Measurements from ENCODE around the gene GMPPA. TPM values are rescaled to one million over a fixed set of nuclear protein-coding genes. Genes with fewer than 3 reads are reported as not detected.

Gene GMPPA
- total RNA-seq, 1 donor from 2014 or later = 23.2 TPM

DNA sequence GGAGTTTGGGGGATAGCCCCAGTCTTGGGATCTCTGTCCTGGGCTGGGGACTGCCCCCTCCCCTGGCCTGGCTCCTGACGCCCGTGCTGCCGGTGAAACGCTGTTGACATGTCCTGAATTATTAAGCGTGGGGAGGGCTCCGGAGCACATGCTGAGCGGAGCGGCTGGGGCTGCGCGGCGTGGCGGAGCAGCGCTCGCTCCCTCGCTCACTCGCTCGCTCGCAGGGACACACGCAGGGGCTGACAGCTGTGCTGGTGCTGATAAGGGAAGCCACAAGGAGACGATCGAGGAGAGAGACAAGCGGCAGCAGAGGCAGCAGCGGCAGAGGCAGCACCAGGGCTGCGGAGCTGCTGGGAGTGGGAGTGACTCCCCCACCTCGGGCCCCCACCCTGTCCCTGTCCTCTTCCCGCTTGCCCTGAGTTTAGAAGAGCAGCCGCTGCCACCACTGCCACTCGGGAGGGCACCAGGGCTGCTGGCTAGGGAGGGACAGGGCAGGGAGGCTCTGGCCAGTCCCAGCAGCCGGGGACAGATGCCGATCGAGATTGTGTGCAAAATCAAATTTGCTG, 15.6 kb downstream of the GMPPA start, which contains the start of gene ASIC4:
Gene ASIC4, plus strand, starts transcription at position 287 of the 566 bp plus-strand sequence. Its CDS starts 243 bp downstream, at position 530.
- Mint-ChIP-seq H3K27me3 (ENCODE audit: unreplicated experiment) (peaks cover 29% of the 10 kb centered on the region), H3K4me3 (ENCODE audit: unreplicated experiment) (peak within 1 kb of the TSS; percentile 80), H3K27ac (ENCODE audit: unreplicated experiment) (peak within 1 kb of the TSS; percentile 95), H3K4me1 (ENCODE audit: low read depth, unreplicated experiment) (peaks cover 56% of the 10 kb centered on the region), H3K36me3 (ENCODE audit: unreplicated experiment) (no peaks in the 10 kb centered on the region), H3K9me3 (ENCODE audit: unreplicated experiment) (peaks cover 24% of the 10 kb centered on the region)
- DNase-seq = peak; percentile 73
- TF ChIP-seq, protein P1, sequence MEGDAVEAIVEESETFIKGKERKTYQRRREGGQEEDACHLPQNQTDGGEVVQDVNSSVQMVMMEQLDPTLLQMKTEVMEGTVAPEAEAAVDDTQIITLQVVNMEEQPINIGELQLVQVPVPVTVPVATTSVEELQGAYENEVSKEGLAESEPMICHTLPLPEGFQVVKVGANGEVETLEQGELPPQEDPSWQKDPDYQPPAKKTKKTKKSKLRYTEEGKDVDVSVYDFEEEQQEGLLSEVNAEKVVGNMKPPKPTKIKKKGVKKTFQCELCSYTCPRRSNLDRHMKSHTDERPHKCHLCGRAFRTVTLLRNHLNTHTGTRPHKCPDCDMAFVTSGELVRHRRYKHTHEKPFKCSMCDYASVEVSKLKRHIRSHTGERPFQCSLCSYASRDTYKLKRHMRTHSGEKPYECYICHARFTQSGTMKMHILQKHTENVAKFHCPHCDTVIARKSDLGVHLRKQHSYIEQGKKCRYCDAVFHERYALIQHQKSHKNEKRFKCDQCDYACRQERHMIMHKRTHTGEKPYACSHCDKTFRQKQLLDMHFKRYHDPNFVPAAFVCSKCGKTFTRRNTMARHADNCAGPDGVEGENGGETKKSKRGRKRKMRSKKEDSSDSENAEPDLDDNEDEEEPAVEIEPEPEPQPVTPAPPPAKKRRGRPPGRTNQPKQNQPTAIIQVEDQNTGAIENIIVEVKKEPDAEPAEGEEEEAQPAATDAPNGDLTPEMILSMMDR (IDR thresholded peaks at IDR 0.05; ENCODE audit: partially characterized antibody, unreplicated experiment) = no peak

DNA sequence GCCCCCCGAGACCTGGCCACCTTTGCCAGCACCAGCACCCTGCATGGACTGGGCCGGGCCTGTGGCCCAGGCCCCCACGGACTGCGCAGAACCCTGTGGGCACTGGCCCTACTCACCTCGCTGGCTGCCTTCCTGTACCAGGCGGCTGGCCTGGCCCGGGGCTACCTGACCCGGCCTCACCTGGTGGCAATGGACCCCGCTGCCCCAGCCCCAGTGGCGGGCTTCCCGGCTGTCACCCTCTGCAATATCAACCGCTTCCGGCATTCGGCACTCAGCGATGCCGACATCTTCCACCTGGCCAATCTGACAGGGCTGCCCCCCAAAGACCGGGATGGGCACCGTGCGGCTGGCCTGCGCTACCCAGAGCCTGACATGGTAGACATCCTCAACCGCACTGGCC, 16.1 kb downstream of the GMPPA start:
- Mint-ChIP-seq H3K4me3 (ENCODE audit: unreplicated experiment) (no peak overlapping the region), H3K27me3 (ENCODE audit: unreplicated experiment) (peaks cover 29% of the 10 kb centered on the region), H3K27ac (ENCODE audit: unreplicated experiment) (no peak overlapping the region), H3K9me3 (ENCODE audit: unreplicated experiment) (peaks cover 22% of the 10 kb centered on the region), H3K36me3 (ENCODE audit: unreplicated experiment) (no peaks in the 10 kb centered on the region), H3K4me1 (ENCODE audit: low read depth, unreplicated experiment) (peaks cover 58% of the 10 kb centered on the region)
- no peak for DNase-seq
- TF ChIP-seq, protein P1 (IDR thresholded peaks at IDR 0.05; ENCODE audit: partially characterized antibody, unreplicated experiment) = no peak

DNA sequence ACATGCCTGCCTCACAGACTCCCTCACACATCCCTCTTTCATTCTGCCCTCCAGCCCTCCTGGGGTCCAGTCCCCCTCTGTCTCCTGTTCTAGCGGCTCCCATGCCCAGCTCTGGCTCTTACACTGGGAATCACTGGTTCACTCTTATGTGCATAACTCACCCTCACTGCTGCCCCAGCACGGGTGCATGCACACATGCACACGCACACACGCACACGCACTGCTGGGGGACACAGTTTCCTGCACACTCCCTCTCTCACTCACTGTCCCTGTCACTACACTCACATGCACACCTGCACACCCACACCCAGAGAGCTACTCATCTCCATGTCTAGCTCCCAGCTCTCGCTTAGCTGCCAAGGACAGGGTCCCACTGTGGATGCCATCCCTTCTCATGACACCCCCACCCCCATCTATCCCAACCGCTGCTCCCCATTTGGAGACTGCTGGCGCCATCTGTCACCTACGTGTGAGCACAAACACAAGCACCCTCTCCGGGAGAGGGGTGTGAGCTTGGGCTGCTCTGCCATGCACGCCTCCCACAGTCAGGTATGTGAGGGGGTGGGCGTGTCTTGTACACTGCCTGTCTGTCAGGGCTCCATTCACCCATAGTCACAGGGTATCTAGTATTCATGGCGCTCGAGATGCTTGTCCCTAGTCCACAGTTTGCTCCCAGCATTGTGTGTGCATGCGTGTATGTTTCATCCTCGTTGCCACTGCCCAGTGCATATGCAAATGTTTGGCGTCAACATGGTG, 17.4 kb downstream of the GMPPA start:
- Mint-ChIP-seq H3K27me3 (ENCODE audit: unreplicated experiment) (peaks cover 25% of the 10 kb centered on the region), H3K4me3 (ENCODE audit: unreplicated experiment) (peak overlapping the region; percentile 76), H3K9me3 (ENCODE audit: unreplicated experiment) (peaks cover 19% of the 10 kb centered on the region), H3K4me1 (ENCODE audit: low read depth, unreplicated experiment) (peaks cover 59% of the 10 kb centered on the region), H3K36me3 (ENCODE audit: unreplicated experiment) (no peaks in the 10 kb centered on the region), H3K27ac (ENCODE audit: unreplicated experiment) (peak overlapping the region; percentile 65)
- no peak for DNase-seq
- TF ChIP-seq, protein P1 (IDR thresholded peaks at IDR 0.05; ENCODE audit: partially characterized antibody, unreplicated experiment) = no peak

DNA sequence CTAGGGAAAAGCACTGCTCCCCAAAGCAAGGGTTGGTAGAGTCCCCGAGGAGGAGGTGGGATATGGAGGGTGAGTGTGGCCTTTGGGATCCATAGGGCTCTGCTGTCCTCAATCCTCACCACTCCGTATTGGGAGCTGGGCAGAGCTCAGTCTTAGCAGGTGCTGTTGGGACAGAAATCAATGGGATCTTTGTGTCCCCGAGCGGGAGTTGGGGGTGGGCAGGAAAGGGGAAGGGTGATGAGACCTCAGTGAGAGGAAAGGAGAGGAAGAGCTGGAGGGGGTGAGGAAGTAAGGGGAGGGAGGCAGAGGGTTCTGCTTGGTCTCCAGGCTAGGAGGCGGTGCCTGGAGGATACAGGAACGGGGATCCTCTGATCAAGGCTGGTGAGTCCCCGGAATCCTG, 18.2 kb downstream of the GMPPA start:
- DNase-seq = no peak
- TF ChIP-seq, protein P1 (IDR thresholded peaks at IDR 0.05; ENCODE audit: partially characterized antibody, unreplicated experiment) = no peak
- Mint-ChIP-seq H3K4me1 (ENCODE audit: low read depth, unreplicated experiment) (peaks cover 64% of the 10 kb centered on the region), H3K27ac (ENCODE audit: unreplicated experiment) (no peak overlapping the region), H3K27me3 (ENCODE audit: unreplicated experiment) (peaks cover 29% of the 10 kb centered on the region), H3K9me3 (ENCODE audit: unreplicated experiment) (peaks cover 18% of the 10 kb centered on the region), H3K4me3 (ENCODE audit: unreplicated experiment) (no peak overlapping the region), H3K36me3 (ENCODE audit: unreplicated experiment) (no peaks in the 10 kb centered on the region)

Data from glutamatergic neuron (in vitro differentiated cells).